GM23338 (cell line): ENCODE measurements around the gene TCAF1. TPM values are rescaled to one million over a fixed set of nuclear protein-coding genes. Genes with fewer than 3 reads are reported as not detected.

ENCODE experiments used
- ATAC-seq: fragments of 200-7000 bp; cut with Tn5 transposase; 3 replicates; pipeline ENCODE4 v1.9.1; 2020
- DNase-seq: peaks from one replicate; pipeline ENCODE4 v3.0.0-alpha.2; 2015; ENCODE audit warnings: low spot score
- H2AFZ ChIP-seq: fragments of 200-600 bp; sonication (generic); 2 replicates; pipeline ENCODE4 v1.8.0; 2016; ENCODE audit warnings: antibody characterized with exemption, mild to moderate bottlenecking, moderate library complexity
- H3F3A ChIP-seq: fragments of 200-600 bp; sonication (generic); replicated peaks from 2 replicates; pipeline ENCODE4 v1.8.0; 2017; ENCODE audit warnings: antibody characterized with exemption, mixed run types, low read depth
- H3K27ac ChIP-seq: fragments of 200-600 bp; sonication (generic); 2 replicates; pipeline ENCODE4 v1.6.1; 2016; ENCODE audit warnings: low read depth
- H3K27me3 ChIP-seq: fragments of 200-600 bp; sonication (generic); 2 replicates; pipeline ENCODE4 v1.8.0; 2016; ENCODE audit warnings: mild to moderate bottlenecking, mixed run types, moderate library complexity; ENCODE audit not compliant: insufficient read depth
- H3K36me3 ChIP-seq: fragments of 200-600 bp; sonication (generic); 2 replicates; pipeline ENCODE4 v1.8.0; 2016; ENCODE audit warnings: mild to moderate bottlenecking; ENCODE audit not compliant: insufficient read depth
- H3K4me1 ChIP-seq: fragments of 200-600 bp; sonication (generic); 2 replicates; pipeline ENCODE4 v1.8.0; 2016; ENCODE audit warnings: mild to moderate bottlenecking, moderate library complexity; ENCODE audit not compliant: insufficient read depth
- H3K4me2 ChIP-seq: fragments of 200-600 bp; sonication (generic); 2 replicates; pipeline ENCODE4 v1.7.1; 2017; ENCODE audit warnings: mixed run types
- H3K4me3 ChIP-seq: fragments of 200-600 bp; sonication (generic); 2 replicates; pipeline ENCODE4 v1.6.1; 2016; ENCODE audit warnings: mixed run types
- H3K79me2 ChIP-seq: fragments of 200-600 bp; sonication (generic); replicated peaks from 2 replicates; pipeline ENCODE4 v1.8.0; 2017; ENCODE audit warnings: mild to moderate bottlenecking; ENCODE audit not compliant: insufficient read depth
- H3K9me2 ChIP-seq: fragments of 200-600 bp; sonication (generic); 2 replicates; pipeline ENCODE4 v1.8.0; 2017; ENCODE audit not compliant: insufficient read depth
- H4K20me1 ChIP-seq: fragments of 200-600 bp; sonication (generic); replicated peaks from 2 replicates; pipeline ENCODE4 v1.8.0; 2017; ENCODE audit warnings: mild to moderate bottlenecking; ENCODE audit not compliant: insufficient read depth
- H3K27ac Mint-ChIP-seq: 2 replicates; pipeline ENCODE4 v1.8.0; 2020; ENCODE audit warnings: inconsistent platforms, mild to moderate bottlenecking, moderate library complexity, mixed read lengths
- H3K27me3 Mint-ChIP-seq: 3 replicates; pipeline ENCODE4 v1.8.0; 2022; ENCODE audit warnings: low read depth, mild to moderate bottlenecking, moderate library complexity, mixed read lengths, inconsistent platforms; ENCODE audit not compliant: insufficient read depth, poor library complexity
- H3K36me3 Mint-ChIP-seq: 3 replicates; pipeline ENCODE4 v1.8.0; 2021; ENCODE audit warnings: low read depth, mild to moderate bottlenecking, inconsistent platforms, moderate library complexity, mixed read lengths
- H3K4me1 Mint-ChIP-seq: 3 replicates; pipeline ENCODE4 v1.8.0; 2020; ENCODE audit warnings: mild to moderate bottlenecking, inconsistent platforms, mixed read lengths
- H3K4me3 Mint-ChIP-seq: 3 replicates; pipeline ENCODE4 v1.8.0; 2021; ENCODE audit warnings: moderate library complexity, mild to moderate bottlenecking, inconsistent platforms, mixed read lengths
- H3K9me3 Mint-ChIP-seq: 3 replicates; pipeline ENCODE4 v1.8.0; 2020; ENCODE audit warnings: moderate library complexity, mild to moderate bottlenecking, inconsistent platforms, mixed read lengths
- CREB1 ChIP-seq: fragments of 250-450 bp; sonication (Bioruptor Pico); IDR thresholded peaks from 2 replicates; pipeline ENCODE4 v1.5.0; 2020; ENCODE audit warnings: low read depth, mild to moderate bottlenecking, moderate library complexity
- CTCF ChIP-seq, 2 experiments: fragments of 200-600 bp in 1 of 2; sonication (generic) in 1 of 2; conservative IDR thresholded peaks; 2 replicates each; pipeline versions ENCODE4 v1.5.1 to v1.6.1; 2016 to 2017; ENCODE audit warnings: antibody characterized with exemption in 2 of 2, low read depth in 2 of 2, mild to moderate bottlenecking in 2 of 2, moderate library complexity in 1 of 2
- EZH2 ChIP-seq: fragments of 200-600 bp; sonication (generic); IDR thresholded peaks from one replicate; pipeline ENCODE4 v1.8.0; 2017; ENCODE audit warnings: antibody characterized with exemption, mild to moderate bottlenecking, low read depth; ENCODE audit not compliant: unreplicated experiment
- NANOG ChIP-seq: IDR thresholded peaks from 2 replicates; pipeline ENCODE4 v1.6.1; 2016; ENCODE audit warnings: antibody characterized with exemption, borderline replicate concordance
- POLR2AphosphoS5 ChIP-seq: IDR thresholded peaks from 2 replicates; pipeline ENCODE4 v1.6.1; 2016; ENCODE audit warnings: antibody characterized with exemption, low read depth
- REST ChIP-seq: IDR thresholded peaks from one replicate; pipeline ENCODE4 v1.6.1; 2018; ENCODE audit warnings: antibody characterized with exemption; ENCODE audit not compliant: unreplicated experiment
- polyA plus RNA-seq: library from polyadenylated mRNA; unstranded; fragments of >200 nt; fragmentation: Nextera tagmentation; extraction: Ambion mirVana; gene quantifications from 2 replicates; pipeline ENCODE4 v1.2.1, GENCODE V29; 2016
- total RNA-seq: library from RNA; depleted of rRNA; stranded (reverse); fragments of >200 nt; shearing (Covaris generic); gene quantifications from 2 replicates; pipeline ENCODE4 v1.2.3, GENCODE V29; 2014
- TF ChIP-seq, protein P1 (sequence below): fragments of 250-450 bp; sonication (Bioruptor Pico); IDR thresholded peaks from 2 replicates; pipeline ENCODE4 v1.5.0; 2020; ENCODE audit warnings: mild to moderate bottlenecking, moderate library complexity
- TF ChIP-seq, protein P2 (sequence below): IDR thresholded peaks from 2 replicates; pipeline ENCODE4 v1.6.1; 2016; ENCODE audit warnings: antibody characterized with exemption

The TCAF1 gene
- total and polyA plus RNA-seq, 2 experiments from 2014 or later, result 15.5 to 31.3 TPM

- peak; percentile 56 for ATAC-seq
- Mint-ChIP-seq H3K36me3 (no peaks in the 10 kb centered on the region), H3K27me3 (peaks cover 11% of the 10 kb centered on the region), H3K4me3 (peak overlapping the region; percentile 84), H3K4me1 (peaks cover 27% of the 10 kb centered on the region), H3K27ac (no peak overlapping the region), H3K9me3 (no peaks in the 10 kb centered on the region; the same call in 2 of the 3 replicates)
- Histone ChIP-seq H3K4me2 (peak overlapping the region; percentile 97), H2AFZ (peak overlapping the region; percentile 72; the same call in 1 of the 2 replicates), H3K4me3 (peak overlapping the region; percentile 78), H3K36me3 (no peaks in the 10 kb centered on the region), H3F3A (no peaks in the 10 kb centered on the region; the same call in 1 of the 2 replicates), H4K20me1 (no peaks in the 10 kb centered on the region; the same call in 1 of the 2 replicates), H3K27ac (no peak overlapping the region), H3K4me1 (peaks cover 27% of the 10 kb centered on the region), H3K9me2 (no peaks in the 10 kb centered on the region), H3K79me2 (0 out of 2 replicates have a peak, but pooled peaks cover 3% of the 10 kb centered on the region), H3K27me3 (peaks cover 18% of the 10 kb centered on the region)
- peak; percentile 68; the same call in 1 of the 2 replicates for TF ChIP-seq CREB1 (CRISPR knock-in tag)
- TF ChIP-seq NANOG, result no peak
- DNase-seq, result peak; percentile 74
Measured at GRCh38 chr7:143882020-143882603, 19.9 kb downstream of the TCAF1 start.

- H3F3A ChIP-seq, result no peaks in the 10 kb centered on the region; the same call in 1 of the 2 replicates
- peaks cover 10% of the 10 kb centered on the region for H3K27me3 ChIP-seq
- no peak overlapping the region for H3K4me2 ChIP-seq
- Mint-ChIP-seq H3K27me3 (peaks cover 6% of the 10 kb centered on the region), H3K36me3 (no peaks in the 10 kb centered on the region), H3K4me1 (peaks cover 12% of the 10 kb centered on the region), H3K27ac (no peak overlapping the region; the same call in 1 of the 2 replicates), H3K9me3 (no peaks in the 10 kb centered on the region; the same call in 2 of the 3 replicates), H3K4me3 (no peak overlapping the region)
- no peak overlapping the region for H3K4me3 ChIP-seq
- H2AFZ ChIP-seq, result no peak overlapping the region
- no peaks in the 10 kb centered on the region; the same call in 1 of the 2 replicates for H4K20me1 ChIP-seq
- no peaks in the 10 kb centered on the region for H3K36me3 ChIP-seq
- no peaks in the 10 kb centered on the region for H3K79me2 ChIP-seq
- ATAC-seq, result no peak
- TF ChIP-seq, protein P1, sequence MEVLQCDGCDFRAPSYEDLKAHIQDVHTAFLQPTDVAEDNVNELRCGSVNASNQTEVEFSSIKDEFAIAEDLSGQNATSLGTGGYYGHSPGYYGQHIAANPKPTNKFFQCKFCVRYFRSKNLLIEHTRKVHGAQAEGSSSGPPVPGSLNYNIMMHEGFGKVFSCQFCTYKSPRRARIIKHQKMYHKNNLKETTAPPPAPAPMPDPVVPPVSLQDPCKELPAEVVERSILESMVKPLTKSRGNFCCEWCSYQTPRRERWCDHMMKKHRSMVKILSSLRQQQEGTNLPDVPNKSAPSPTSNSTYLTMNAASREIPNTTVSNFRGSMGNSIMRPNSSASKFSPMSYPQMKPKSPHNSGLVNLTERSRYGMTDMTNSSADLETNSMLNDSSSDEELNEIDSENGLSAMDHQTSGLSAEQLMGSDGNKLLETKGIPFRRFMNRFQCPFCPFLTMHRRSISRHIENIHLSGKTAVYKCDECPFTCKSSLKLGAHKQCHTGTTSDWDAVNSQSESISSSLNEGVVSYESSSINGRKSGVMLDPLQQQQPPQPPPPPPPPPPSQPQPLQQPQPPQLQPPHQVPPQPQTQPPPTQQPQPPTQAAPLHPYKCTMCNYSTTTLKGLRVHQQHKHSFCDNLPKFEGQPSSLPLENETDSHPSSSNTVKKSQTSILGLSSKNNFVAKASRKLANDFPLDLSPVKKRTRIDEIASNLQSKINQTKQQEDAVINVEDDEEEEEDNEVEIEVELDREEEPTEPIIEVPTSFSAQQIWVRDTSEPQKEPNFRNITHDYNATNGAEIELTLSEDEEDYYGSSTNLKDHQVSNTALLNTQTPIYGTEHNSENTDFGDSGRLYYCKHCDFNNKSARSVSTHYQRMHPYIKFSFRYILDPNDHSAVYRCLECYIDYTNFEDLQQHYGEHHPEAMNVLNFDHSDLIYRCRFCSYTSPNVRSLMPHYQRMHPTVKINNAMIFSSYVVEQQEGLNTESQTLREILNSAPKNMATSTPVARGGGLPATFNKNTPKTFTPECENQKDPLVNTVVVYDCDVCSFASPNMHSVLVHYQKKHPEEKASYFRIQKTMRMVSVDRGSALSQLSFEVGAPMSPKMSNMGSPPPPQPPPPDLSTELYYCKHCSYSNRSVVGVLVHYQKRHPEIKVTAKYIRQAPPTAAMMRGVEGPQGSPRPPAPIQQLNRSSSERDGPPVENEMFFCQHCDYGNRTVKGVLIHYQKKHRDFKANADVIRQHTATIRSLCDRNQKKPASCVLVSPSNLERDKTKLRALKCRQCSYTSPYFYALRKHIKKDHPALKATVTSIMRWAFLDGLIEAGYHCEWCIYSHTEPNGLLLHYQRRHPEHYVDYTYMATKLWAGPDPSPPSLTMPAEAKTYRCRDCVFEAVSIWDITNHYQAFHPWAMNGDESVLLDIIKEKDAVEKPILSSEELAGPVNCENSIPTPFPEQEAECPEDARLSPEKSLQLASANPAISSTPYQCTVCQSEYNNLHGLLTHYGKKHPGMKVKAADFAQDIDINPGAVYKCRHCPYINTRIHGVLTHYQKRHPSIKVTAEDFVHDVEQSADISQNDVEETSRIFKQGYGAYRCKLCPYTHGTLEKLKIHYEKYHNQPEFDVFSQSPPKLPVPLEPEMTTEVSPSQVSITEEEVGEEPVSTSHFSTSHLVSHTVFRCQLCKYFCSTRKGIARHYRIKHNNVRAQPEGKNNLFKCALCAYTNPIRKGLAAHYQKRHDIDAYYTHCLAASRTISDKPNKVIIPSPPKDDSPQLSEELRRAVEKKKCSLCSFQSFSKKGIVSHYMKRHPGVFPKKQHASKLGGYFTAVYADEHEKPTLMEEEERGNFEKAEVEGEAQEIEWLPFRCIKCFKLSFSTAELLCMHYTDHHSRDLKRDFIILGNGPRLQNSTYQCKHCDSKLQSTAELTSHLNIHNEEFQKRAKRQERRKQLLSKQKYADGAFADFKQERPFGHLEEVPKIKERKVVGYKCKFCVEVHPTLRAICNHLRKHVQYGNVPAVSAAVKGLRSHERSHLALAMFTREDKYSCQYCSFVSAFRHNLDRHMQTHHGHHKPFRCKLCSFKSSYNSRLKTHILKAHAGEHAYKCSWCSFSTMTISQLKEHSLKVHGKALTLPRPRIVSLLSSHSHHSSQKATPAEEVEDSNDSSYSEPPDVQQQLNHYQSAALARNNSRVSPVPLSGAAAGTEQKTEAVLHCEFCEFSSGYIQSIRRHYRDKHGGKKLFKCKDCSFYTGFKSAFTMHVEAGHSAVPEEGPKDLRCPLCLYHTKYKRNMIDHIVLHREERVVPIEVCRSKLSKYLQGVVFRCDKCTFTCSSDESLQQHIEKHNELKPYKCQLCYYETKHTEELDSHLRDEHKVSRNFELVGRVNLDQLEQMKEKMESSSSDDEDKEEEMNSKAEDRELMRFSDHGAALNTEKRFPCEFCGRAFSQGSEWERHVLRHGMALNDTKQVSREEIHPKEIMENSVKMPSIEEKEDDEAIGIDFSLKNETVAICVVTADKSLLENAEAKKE (CRISPR knock-in tag), result no peak
- peak; percentile 13 to 20; a peak in 2 of 4 replicates for TF ChIP-seq CTCF (conservative IDR thresholded peaks at IDR 0.05; ENCODE audit: low read depth in 2 of 2)
- no peak for TF ChIP-seq REST
- no peak for TF ChIP-seq EZH2
- TF ChIP-seq POLR2AphosphoS5, result no peak
- TF ChIP-seq, protein P2, sequence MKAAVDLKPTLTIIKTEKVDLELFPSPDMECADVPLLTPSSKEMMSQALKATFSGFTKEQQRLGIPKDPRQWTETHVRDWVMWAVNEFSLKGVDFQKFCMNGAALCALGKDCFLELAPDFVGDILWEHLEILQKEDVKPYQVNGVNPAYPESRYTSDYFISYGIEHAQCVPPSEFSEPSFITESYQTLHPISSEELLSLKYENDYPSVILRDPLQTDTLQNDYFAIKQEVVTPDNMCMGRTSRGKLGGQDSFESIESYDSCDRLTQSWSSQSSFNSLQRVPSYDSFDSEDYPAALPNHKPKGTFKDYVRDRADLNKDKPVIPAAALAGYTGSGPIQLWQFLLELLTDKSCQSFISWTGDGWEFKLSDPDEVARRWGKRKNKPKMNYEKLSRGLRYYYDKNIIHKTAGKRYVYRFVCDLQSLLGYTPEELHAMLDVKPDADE, result no peak
- peaks cover 6% of the 10 kb centered on the region; the same call in 1 of the 2 replicates for H3K9me2 ChIP-seq
- no peak overlapping the region for H3K27ac ChIP-seq
- DNase-seq, result no peak
- H3K4me1 ChIP-seq, result peaks cover 10% of the 10 kb centered on the region; the same call in 1 of the 2 replicates
Measured at GRCh38 chr7:143878884-143879283, 23.1 kb downstream of the TCAF1 start.
